Pulmonary artery endothelial cell (primary cell): ENCODE measurements around the gene TMEM127. TPM values are rescaled to one million over a fixed set of nuclear protein-coding genes. Genes with fewer than 3 reads are reported as not detected.
A peak's percentile ranks its signal among the peaks of the same experiment; 100 is the strongest.
"Not testable (repeated sequence)": the region's sequence is repeated elsewhere in the genome, so short reads cannot be mapped to it uniquely, and the experiment has no call there.

Experiments
- DNase-seq: peaks from one replicate; pipeline ENCODE4 v3.0.0-alpha.2; 2011; ENCODE audit warnings: low read depth, low spot score
- total RNA-seq: library from RNA; depleted of rRNA; stranded (reverse); fragments of >200 nt; gene quantifications from 2 replicates; pipeline ENCODE4 v1.2.3, GENCODE V29; 2014

Gene TMEM127
- total RNA-seq = 17.1 and 22.4 TPM in 2 replicates

GRCh38 chr2:96265840-96266679, at the start of gene TMEM127, which contains the start of gene CIAO1:
TMEM127 (minus strand) TSS chr2:96265997; CDS start chr2:96265381, 616 bp downstream.
CIAO1 (plus strand) TSS chr2:96266225; CDS start chr2:96266351, 126 bp downstream.
- peak; percentile 93 for DNase-seq

- no peak for DNase-seq
Measured at GRCh38 chr2:96315005-96315399, 49.2 kb upstream of the TMEM127 start.

- no peak for DNase-seq
Measured at GRCh38 chr2:96308248-96308647, 42.5 kb upstream of the TMEM127 start.

- DNase-seq = no peak
Measured at GRCh38 chr2:96306370-96306769, 40.6 kb upstream of the TMEM127 start.

- DNase-seq = no peak
Measured at GRCh38 chr2:96305979-96306308, 40.1 kb upstream of the TMEM127 start.

GRCh38 chr2:96305091-96305978, 39.5 kb upstream of the TMEM127 start, which contains the start of gene SNRNP200:
SNRNP200 (minus strand) TSS chr2:96305546; CDS start chr2:96305437, 109 bp downstream.
- DNase-seq = peak; percentile 15

- DNase-seq = no peak
Measured at GRCh38 chr2:96304606-96305005, 38.8 kb upstream of the TMEM127 start.

GRCh38 chr2:96301865-96302264, 36.1 kb upstream of the TMEM127 start:
- DNase-seq = no peak

GRCh38 chr2:96296925-96297324, 31.1 kb upstream of the TMEM127 start:
- DNase-seq = no peak

- not testable (repeated sequence) for DNase-seq
Measured at GRCh38 chr2:96294271-96294670, 28.5 kb upstream of the TMEM127 start.

GRCh38 chr2:96291751-96292150, 26.0 kb upstream of the TMEM127 start:
- no peak for DNase-seq

GRCh38 chr2:96287273-96287856, 21.6 kb upstream of the TMEM127 start:
- no peak for DNase-seq

GRCh38 chr2:96276787-96277499, 11.1 kb upstream of the TMEM127 start:
- DNase-seq = no peak

GRCh38 chr2:96274355-96275056, 8.7 kb upstream of the TMEM127 start:
- no peak for DNase-seq

- DNase-seq = no peak
Measured at GRCh38 chr2:96273763-96274162, 8.0 kb upstream of the TMEM127 start.

GRCh38 chr2:96271995-96272394, 6.2 kb upstream of the TMEM127 start:
- no peak for DNase-seq

- no peak for DNase-seq
Measured at GRCh38 chr2:96267159-96267971, 1.6 kb upstream of the TMEM127 start.

GRCh38 chr2:96265349-96265839, 403 bp downstream of the TMEM127 start:
- DNase-seq = no peak

- DNase-seq = no peak
Measured at GRCh38 chr2:96264656-96265348, 995 bp downstream of the TMEM127 start.
